Activated CD4-positive, CD25-positive, alpha-beta regulatory T cell treated with anti-CD3 and anti-CD28 coated beads, Interleukin-2, amount 50 U/mL, for 72 hours (primary cell): Measurements from ENCODE around the gene ECHDC3.

Source experiments
- DNase-seq: peaks from one replicate; pipeline ENCODE4 v3.0.0; 2021

Gene ECHDC3

GRCh38 chr10:11754620-11755019 lies 12.4 kb downstream of the ECHDC3 start:
- no peak for DNase-seq

DNA sequence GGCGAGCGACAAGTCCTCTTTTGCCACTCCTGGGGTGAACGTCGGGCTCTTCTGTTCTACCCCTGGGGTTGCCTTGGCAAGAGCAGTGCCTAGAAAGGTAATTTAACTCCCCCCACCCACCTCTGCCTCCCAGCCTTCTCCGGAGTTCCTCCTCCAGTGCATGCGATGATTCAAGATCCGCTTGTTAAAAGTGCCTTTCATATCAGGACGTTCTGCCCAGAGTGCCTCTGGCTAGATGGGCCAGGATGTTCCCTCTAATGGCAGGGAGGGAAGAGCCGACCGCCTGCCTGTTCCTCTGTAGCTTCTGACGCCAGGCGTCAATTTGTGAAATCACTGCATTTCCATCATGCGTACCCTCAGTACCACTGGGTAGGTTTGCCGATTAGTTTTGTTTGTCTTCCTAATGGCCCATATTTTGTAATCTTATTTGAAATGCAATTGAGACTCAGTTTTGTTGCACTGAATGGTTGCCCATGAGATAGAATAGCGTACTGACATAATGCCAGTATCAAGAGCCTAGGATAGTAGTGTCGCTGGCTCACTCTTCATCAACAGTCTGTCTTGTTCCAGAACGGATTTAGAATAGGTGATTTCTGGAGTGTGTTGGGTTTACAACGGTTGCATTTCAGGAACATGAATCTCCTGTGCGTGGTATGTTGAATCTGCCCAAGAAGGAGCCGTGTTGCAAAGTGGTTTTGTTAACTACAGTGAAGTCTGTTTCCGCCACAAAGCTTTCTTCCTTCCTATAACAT lies 13.5 kb downstream of the ECHDC3 start:
- DNase-seq = no peak

GRCh38 chr10:11756766-11757315 lies 14.7 kb downstream of the ECHDC3 start:
- DNase-seq = no peak

DNA sequence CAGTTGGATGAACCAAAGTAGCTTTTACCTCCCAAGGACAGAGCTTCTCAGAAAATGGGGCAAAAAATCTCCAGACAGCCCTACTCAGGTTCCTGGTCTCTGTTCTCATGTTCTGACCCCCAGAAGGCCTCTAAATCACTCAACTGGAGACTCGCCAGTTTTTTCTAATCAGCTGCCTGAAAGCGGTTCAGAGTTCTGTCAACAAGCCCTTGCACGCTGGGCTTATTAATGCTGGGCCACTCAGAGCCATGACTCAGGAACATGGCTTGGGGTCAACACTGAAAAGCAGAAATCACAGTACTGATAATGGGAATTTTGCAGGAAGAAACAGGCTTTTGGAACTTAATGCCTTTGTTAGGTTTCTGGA lies 15.3 kb downstream of the ECHDC3 start:
- no peak for DNase-seq

DNA sequence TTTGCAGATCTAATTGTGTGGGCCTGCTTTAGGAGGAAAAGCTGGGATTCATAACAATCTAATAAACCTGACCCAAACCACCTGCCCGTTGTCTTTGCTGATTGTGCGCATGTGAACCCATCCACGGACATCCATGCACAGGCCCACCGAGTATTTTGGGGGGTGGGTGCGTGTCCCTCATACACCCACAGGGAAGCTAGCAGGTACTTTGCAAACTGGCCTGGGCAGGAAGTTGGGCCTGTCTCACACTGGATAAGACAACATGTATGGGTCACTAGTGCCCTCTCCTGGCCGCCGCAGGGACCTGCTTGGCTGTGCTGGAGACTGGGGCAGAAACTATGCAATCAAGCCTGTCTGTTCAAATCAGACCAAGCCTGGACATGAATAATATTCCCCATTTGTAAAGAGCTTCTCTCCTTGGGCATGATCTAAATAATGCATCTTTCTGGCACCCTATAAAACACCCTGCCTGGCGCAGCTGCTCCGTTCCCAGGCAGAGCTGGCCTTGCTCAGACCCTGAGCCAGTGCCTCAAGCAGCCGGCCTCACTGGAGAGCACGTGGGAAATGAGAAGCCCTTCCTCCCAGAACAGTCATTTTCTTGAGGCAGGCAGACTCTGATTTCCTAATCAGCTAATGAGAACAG lies 15.8 kb downstream of the ECHDC3 start:
- DNase-seq = peak; percentile 85

- no peak for DNase-seq
Measured at GRCh38 chr10:11758527-11759236, 16.5 kb downstream of the ECHDC3 start.

- DNase-seq = no peak
Measured at GRCh38 chr10:11759347-11759746, 17.2 kb downstream of the ECHDC3 start.

- no peak for DNase-seq
Measured at GRCh38 chr10:11760151-11760550, 18.0 kb downstream of the ECHDC3 start.

DNA sequence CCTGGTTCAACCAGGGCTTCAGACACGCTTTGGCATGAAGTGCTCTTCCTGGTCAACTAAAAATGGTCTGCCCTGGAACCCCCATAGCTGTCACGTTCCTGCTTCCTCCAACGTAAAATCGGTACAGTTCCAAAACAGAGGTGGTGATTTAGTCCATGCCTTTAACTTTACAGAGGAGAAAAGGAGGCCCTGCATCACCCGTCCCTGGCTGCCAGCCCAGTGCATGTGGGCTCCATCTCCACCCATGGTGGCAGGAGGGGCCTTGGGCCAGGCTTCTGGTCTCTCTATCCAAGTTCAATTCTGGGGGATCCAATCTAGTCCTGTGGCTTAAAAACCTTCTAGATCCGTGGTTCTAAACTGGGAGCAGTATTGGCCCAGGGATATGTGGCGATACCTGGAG lies 18.7 kb downstream of the ECHDC3 start:
- no peak for DNase-seq

DNA sequence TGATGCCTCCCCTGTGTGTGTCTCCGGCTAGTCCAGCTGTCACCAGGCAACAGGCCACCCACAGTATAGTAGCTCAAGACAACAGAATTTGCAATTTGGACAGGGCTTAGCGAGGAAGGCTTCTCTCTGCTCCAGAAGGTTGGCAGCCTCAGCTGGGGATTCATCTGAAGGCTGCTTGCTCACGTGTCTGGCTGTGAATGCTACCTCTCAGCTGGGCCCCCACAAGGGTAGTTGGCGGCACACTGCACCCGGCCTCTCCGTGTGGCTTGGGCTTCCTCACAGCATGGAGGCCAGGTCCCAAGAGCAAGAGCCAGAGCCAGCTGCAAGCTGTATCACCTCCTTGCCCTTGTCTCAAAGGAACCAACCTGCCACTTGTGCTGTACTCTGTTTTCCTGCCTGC lies 19.2 kb downstream of the ECHDC3 start:
- no peak for DNase-seq

DNA sequence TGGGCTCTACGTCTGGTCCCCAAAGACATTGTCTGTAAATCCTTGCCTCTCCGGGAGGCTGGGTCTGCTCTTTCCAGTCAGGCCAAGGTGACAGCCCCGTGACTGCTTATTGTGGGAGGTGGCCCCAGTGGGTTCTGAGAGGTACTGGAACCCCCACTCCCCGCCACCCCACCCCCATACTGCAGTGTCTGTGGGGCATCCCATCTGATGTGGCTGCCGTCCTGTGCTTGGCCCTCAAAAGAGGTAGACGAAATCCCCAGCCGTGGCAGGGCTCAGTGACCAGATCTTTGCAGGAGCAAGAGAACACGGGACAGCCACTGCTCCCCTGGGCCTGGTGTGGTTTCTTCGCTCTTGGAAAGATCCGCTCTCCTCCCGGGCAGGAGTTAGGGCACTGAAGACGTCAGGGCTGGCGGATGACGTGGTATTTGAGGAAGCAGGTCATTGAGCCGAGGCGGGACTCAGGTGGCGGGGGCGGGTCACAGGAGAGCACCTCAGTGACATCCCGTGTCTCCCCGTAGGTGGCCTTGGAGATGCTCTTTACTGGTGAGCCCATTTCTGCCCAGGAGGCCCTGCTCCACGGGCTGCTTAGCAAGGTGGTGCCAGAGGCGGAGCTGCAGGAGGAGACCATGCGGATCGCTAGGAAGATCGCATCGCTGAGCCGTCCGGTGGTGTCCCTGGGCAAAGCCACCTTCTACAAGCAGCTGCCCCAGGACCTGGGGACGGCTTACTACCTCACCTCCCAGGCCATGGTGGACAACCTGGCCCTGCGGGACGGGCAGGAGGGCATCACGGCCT lies 20.7 kb downstream of the ECHDC3 start:
- DNase-seq = no peak

DNA sequence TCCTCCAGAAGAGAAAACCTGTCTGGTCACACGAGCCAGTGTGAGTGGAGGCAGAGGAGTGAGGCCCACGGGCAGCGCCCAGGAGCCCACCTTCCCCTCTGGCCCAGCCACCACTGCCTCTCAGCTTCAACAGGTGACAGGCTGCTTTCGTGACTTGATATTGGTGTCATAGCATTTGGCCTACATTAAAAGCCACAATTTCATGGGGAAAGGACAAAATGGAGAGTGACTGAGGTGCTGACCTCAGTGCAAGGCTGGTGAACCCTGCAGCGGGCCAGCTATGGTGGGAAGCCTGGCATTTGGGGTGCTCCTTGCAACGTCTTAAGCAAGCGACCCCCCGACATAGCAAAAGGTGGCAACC lies 21.3 kb downstream of the ECHDC3 start:
- DNase-seq = no peak

GRCh38 chr10:11765141-11765540 lies 23.0 kb downstream of the ECHDC3 start:
- no peak for DNase-seq

GRCh38 chr10:11772575-11773288 lies 30.6 kb downstream of the ECHDC3 start:
- DNase-seq = no peak

GRCh38 chr10:11773761-11774441 lies 31.7 kb downstream of the ECHDC3 start:
- no peak for DNase-seq

- DNase-seq = no peak
Measured at GRCh38 chr10:11775412-11775811, 33.2 kb downstream of the ECHDC3 start.

DNA sequence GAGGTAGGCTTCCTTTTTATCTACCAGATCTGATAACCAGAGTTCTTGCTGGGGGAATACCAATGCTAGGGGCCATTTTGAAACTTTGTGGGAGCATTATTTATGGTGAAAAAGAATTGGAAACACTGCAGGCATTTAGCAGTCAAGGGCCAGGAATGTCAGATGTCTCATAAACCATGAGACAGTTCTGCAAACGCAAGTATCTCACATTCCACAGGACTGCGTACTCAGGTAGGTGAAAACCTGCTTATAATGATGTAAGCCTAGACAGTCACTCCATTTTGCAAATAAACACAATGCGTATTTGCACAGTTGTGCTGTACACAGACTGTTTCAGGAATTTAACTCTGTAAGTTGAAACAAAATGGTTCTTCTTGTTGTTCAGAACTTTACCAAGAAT lies 33.9 kb downstream of the ECHDC3 start:
- no peak for DNase-seq

DNA sequence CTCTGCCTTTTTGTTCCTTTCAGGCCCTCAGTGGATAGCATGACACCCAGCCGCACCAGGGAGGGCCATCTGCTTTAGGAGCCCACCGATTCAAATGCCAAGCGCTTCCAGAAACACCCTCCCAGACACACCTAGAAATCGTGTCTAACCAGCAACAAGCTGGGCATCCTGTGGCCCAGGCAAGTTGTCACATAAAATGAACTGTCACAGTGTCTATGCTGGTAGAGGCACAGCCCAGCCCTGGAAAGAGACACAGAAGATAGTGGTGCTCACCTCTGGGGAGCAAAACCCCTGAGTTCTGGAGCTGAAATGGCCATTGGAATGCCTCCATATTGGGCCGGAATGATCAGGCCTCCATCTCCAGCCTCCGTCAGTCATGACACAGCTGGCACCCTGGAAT lies 38.9 kb downstream of the ECHDC3 start:
- no peak for DNase-seq

DNA sequence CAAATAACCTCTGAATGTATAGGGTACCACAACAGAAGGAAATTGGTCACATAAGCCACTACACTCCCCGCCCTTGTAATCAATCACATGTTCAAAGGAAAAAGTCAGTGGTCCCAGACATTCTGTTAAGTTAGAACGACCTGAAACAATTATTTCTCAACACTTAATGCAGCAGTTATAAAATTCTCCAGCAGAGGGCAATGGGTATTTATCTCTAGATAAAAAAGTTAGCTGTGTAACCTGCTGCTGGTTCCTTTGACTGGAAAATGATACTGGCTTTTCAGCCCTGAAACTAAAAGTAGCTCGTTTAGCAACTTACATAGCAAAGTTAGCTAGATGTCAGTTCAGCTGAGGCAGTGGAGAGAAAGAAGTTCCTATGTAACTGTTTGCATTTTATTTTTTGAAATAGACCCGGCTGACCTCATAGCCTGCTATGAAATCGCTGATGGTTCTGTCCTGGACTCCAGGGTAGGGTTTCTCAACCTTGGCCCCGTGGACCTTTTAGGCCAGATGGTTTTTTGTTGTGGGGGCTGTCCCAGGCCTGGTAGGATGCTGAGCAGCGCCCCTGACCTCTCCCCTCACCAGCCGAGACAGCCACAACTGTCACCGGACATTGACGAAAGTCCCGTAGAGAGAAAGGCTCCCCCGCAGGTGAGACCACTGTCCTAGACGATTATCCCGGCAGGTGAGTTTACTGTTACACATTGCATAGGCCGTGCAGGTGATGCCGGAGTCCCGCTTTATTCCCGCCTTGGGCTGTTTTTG lies 40.8 kb downstream of the ECHDC3 start:
- DNase-seq = no peak

- DNase-seq = no peak
Measured at GRCh38 chr10:11783558-11783865, 41.3 kb downstream of the ECHDC3 start.

GRCh38 chr10:11787374-11787773 lies 45.2 kb downstream of the ECHDC3 start:
- no peak for DNase-seq
